Measurements from ENCODE around the gene PSMD13.

DNA sequence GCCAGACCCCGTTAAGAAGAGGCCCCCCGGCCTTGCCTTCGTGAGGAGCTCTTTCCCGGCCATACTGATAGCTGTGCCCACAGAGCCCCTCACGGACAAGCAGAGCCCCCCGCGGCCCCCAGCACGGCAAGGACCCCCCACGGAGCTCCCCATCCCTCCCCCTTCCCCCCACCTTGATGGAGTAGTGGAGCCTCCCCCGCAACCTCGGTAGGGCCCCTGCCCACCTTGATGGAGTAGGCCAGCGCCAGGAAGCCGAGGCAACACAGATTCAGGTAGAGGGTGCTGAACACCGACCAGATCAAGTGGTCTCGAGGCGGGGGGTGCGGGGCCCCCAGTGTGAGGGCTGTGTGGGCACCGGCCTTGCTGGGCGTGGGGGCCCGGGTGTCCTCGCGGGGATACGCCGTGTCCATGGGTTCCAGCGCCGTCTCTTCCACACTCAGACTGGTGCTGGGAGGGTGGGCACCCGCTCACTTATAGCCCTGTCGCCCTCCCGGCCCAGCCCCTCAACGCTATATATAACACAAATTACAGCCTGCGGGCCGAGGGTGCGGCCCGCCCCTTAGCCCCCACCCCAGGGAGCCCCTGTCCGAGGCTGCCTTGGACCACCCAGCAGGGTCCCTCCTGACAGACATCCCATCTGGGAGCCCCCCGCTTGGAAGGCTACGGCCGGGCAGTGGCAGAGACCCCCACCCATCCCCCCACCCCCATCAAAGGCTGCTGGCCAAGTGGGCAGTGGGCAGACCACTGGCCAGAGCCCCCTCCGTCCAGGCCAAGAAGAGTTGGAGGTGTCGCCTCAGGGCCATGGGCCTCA lies 62.5 kb downstream of the PSMD13 start, which contains the start of gene IFITM5:
- TF ChIP-seq, protein P1, sequence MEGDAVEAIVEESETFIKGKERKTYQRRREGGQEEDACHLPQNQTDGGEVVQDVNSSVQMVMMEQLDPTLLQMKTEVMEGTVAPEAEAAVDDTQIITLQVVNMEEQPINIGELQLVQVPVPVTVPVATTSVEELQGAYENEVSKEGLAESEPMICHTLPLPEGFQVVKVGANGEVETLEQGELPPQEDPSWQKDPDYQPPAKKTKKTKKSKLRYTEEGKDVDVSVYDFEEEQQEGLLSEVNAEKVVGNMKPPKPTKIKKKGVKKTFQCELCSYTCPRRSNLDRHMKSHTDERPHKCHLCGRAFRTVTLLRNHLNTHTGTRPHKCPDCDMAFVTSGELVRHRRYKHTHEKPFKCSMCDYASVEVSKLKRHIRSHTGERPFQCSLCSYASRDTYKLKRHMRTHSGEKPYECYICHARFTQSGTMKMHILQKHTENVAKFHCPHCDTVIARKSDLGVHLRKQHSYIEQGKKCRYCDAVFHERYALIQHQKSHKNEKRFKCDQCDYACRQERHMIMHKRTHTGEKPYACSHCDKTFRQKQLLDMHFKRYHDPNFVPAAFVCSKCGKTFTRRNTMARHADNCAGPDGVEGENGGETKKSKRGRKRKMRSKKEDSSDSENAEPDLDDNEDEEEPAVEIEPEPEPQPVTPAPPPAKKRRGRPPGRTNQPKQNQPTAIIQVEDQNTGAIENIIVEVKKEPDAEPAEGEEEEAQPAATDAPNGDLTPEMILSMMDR (IDR thresholded peaks at IDR 0.05; ENCODE audit: low read length) = no peak
- TF ChIP-seq EZH2 (IDR thresholded peaks at IDR 0.05; ENCODE audit: borderline replicate concordance, low read length) = no peak

Data from OCI-LY1 (cell line).